Measurements from ENCODE around the gene FH.

FH gene

DNA sequence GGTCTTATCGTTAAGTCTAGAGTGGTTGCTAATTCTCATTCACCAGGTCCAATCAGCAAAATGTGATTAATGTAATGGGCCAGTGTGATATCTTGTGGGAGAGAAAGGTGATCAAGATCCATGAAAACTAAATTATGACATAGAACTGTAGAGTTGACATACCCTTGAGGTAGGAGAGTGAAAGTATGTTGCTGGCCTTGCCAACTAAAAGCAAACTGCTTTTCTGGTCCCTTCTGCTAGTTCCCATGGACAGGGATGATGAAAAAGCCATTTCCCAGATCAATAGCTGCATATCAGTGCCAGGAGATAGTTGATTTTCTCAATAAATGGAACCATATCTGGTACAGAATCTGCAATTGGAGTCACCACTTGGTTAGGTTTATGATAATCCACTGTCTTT lies 65.8 kb downstream of the FH start:
- Histone ChIP-seq H2AFZ (ENCODE audit: low read depth, low read length) (no peak overlapping the region), H3K4me2 (ENCODE audit: low read length) (no peak overlapping the region), H3K9ac (ENCODE audit: low read length) (no peak overlapping the region), H3K27me3 (ENCODE audit: low read depth, low read length) (no peaks in the 10 kb centered on the region), H3K36me3 (replicated peaks; ENCODE audit: low read depth, low read length) (no peaks in the 10 kb centered on the region), H3K9me3 (ENCODE audit: insufficient read depth, low read length) (no peaks in the 10 kb centered on the region), H4K20me1 (ENCODE audit: insufficient read depth, low read length) (no peaks in the 10 kb centered on the region), H3K4me3 (ENCODE audit: low read length) (no peak overlapping the region), H3K4me1 (ENCODE audit: low read length) (no peaks in the 10 kb centered on the region), H3K79me2 (ENCODE audit: low read length) (no peaks in the 10 kb centered on the region), H3K27ac (ENCODE audit: low read length) (no peak overlapping the region)
- TF ChIP-seq EZH2phosphoT487 (IDR thresholded peaks at IDR 0.05; ENCODE audit: low read depth): no peak
- TF ChIP-seq, protein P1, sequence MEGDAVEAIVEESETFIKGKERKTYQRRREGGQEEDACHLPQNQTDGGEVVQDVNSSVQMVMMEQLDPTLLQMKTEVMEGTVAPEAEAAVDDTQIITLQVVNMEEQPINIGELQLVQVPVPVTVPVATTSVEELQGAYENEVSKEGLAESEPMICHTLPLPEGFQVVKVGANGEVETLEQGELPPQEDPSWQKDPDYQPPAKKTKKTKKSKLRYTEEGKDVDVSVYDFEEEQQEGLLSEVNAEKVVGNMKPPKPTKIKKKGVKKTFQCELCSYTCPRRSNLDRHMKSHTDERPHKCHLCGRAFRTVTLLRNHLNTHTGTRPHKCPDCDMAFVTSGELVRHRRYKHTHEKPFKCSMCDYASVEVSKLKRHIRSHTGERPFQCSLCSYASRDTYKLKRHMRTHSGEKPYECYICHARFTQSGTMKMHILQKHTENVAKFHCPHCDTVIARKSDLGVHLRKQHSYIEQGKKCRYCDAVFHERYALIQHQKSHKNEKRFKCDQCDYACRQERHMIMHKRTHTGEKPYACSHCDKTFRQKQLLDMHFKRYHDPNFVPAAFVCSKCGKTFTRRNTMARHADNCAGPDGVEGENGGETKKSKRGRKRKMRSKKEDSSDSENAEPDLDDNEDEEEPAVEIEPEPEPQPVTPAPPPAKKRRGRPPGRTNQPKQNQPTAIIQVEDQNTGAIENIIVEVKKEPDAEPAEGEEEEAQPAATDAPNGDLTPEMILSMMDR (IDR thresholded peaks at IDR 0.05; ENCODE audit: low read depth, low read length): no peak

DNA sequence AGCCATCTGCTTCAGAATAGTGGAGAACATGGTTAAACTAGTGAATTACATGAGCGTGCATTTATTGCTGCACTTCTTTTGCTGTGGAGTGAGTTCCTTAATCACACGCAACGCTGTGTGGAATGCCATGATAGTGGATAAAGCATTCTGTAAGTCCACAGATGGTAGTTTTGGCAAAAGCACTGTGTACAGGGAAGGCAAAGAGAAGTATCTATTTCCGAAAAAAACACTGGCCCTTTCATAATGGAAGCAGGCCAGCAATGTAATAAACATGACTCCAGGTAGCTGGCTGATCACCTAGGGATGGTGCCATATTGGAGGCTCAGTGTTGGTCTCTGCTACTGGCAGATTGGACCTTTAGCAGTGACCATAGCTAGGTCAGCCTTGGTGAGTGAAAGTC lies 67.6 kb downstream of the FH start:
- H3K4me3 ChIP-seq (ENCODE audit: low read length): no peak overlapping the region
- no peak overlapping the region for H3K27ac ChIP-seq (ENCODE audit: low read length)
- no peak overlapping the region for H3K4me2 ChIP-seq (ENCODE audit: low read length)
- no peak overlapping the region for H2AFZ ChIP-seq (ENCODE audit: low read depth, low read length)
- no peak overlapping the region for H3K9ac ChIP-seq (ENCODE audit: low read length)
- peaks cover under 1% of the 10 kb centered on the region; the same call in 1 of the 2 replicates for H3K9me3 ChIP-seq (ENCODE audit: insufficient read depth, low read length)
- H3K36me3 ChIP-seq (replicated peaks; ENCODE audit: low read depth, low read length): no peaks in the 10 kb centered on the region
- H3K4me1 ChIP-seq (ENCODE audit: low read length): peaks cover 7% of the 10 kb centered on the region
- no peak for TF ChIP-seq EZH2phosphoT487 (IDR thresholded peaks at IDR 0.05; ENCODE audit: low read depth)
- TF ChIP-seq, protein P1 (IDR thresholded peaks at IDR 0.05; ENCODE audit: low read depth, low read length): no peak
- H3K79me2 ChIP-seq (ENCODE audit: low read length): no peaks in the 10 kb centered on the region
- H3K27me3 ChIP-seq (ENCODE audit: low read depth, low read length): no peaks in the 10 kb centered on the region
- H4K20me1 ChIP-seq (ENCODE audit: insufficient read depth, low read length): no peaks in the 10 kb centered on the region

Data from OCI-LY3 (cell line).